Measurements from ENCODE around the gene RAB11FIP5. TPM values are rescaled to one million over a fixed set of nuclear protein-coding genes. Genes with fewer than 3 reads are reported as not detected.
"Not testable (repeated sequence)": the region's sequence is repeated elsewhere in the genome, so short reads cannot be mapped to it uniquely, and the experiment has no call there.

The RAB11FIP5 gene
- total RNA-seq, 1 donor from 2014 or later = 12.0 TPM

DNA sequence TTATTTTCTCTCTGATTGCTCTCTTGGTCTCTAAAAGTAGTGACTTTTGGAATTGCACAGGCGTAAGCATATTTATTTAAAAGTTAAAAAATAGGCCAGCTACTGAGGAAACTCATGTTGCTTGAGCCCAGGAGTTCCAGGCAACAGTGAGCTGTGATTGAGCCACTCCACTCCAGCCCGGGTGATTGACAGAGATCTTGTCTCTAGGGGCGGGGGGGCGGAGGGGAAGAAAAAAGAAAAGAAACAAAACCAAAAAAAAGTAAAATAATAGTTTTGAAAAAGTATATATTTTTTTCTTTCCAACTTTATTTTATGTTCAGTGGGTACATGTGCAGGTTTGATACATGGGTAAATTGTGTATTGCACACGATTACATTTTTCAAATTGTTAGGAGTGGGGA is 18.0 kb upstream of the RAB11FIP5 start:
- H3K9me3 ChIP-seq (ENCODE audit: control insufficient read depth in 3 of 3, low read length in 3 of 3) = no peaks in the 10 kb centered on the region
- no peak overlapping the region for H3K4me3 ChIP-seq (ENCODE audit: low read length in 3 of 3)
- H3K4me1 ChIP-seq (ENCODE audit: control insufficient read depth in 3 of 3, insufficient read depth in 3 of 3, low read length in 3 of 3) = no peaks in the 10 kb centered on the region
- no peak overlapping the region for H3K9ac ChIP-seq (ENCODE audit: low read depth in 1 of 3, low read length in 3 of 3)
- H3K27ac ChIP-seq (ENCODE audit: low read depth, low read length) = no peak overlapping the region
- H3K27me3 ChIP-seq (ENCODE audit: control insufficient read depth in 3 of 3, insufficient read depth in 3 of 3, low read length in 3 of 3) = peaks cover 0 to 5% (median 3%) of the 10 kb centered on the region in 3 donors
- no peaks in the 10 kb centered on the region for H3K36me3 ChIP-seq (ENCODE audit: control insufficient read depth in 3 of 3, insufficient read depth in 3 of 3, low read length in 3 of 3)

GRCh38 chr2:73128841-73129535 is 16.2 kb upstream of the RAB11FIP5 start:
- Histone ChIP-seq H3K36me3 (ENCODE audit: control insufficient read depth in 3 of 3, insufficient read depth in 3 of 3, low read length in 3 of 3) (no peaks in the 10 kb centered on the region), H3K4me3 (ENCODE audit: low read length in 3 of 3) (no peak overlapping the region), H3K27ac (ENCODE audit: low read depth, low read length) (no peak overlapping the region), H3K9ac (ENCODE audit: low read depth in 1 of 3, low read length in 3 of 3) (no peak overlapping the region), H3K4me1 (ENCODE audit: control insufficient read depth in 3 of 3, insufficient read depth in 3 of 3, low read length in 3 of 3) (no peaks in the 10 kb centered on the region), H3K27me3 (ENCODE audit: control insufficient read depth in 3 of 3, insufficient read depth in 3 of 3, low read length in 3 of 3) (peaks cover 0 to 5% (median 3%) of the 10 kb centered on the region in 3 donors), H3K9me3 (ENCODE audit: control insufficient read depth in 3 of 3, low read length in 3 of 3) (no peaks in the 10 kb centered on the region)

GRCh38 chr2:73122536-73122935 is 9.8 kb upstream of the RAB11FIP5 start:
- Histone ChIP-seq H3K27ac (ENCODE audit: low read depth, low read length) (no peak overlapping the region), H3K27me3 (ENCODE audit: control insufficient read depth in 3 of 3, insufficient read depth in 3 of 3, low read length in 3 of 3) (no peaks in the 10 kb centered on the region), H3K36me3 (ENCODE audit: control insufficient read depth in 3 of 3, insufficient read depth in 3 of 3, low read length in 3 of 3) (no peaks in the 10 kb centered on the region), H3K4me1 (ENCODE audit: control insufficient read depth in 3 of 3, insufficient read depth in 3 of 3, low read length in 3 of 3) (no peaks in the 10 kb centered on the region), H3K9me3 (ENCODE audit: control insufficient read depth in 3 of 3, low read length in 3 of 3) (no peaks in the 10 kb centered on the region), H3K4me3 (ENCODE audit: low read length in 3 of 3) (no peak overlapping the region), H3K9ac (ENCODE audit: low read depth in 1 of 3, low read length in 3 of 3) (no peak overlapping the region)

- not testable (repeated sequence) for H3K4me3 ChIP-seq (ENCODE audit: low read length in 3 of 3); H3K9ac ChIP-seq (ENCODE audit: low read depth in 1 of 3, low read length in 3 of 3)
Observed at GRCh38 chr2:73119611-73120239, 7.0 kb upstream of the RAB11FIP5 start.

DNA sequence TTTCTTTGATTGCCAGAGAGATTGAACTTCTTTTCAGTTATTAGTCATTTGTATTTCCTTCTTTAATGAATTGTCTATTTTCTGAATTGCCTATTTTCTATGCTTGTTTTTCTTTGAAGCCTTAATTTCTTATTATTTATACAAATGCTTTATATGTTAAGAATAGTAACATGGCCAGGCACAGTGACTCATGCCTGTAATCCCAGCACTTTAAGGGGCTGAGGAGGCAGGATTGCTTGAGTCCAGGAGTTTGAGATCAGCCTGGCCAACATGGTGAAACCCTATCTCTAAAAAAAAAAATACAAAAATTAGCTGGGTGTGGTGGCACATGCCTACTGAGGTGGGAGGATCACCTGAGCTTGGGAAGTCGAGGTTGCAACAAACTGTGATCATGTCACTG is 4.7 kb upstream of the RAB11FIP5 start:
- no peak overlapping the region for H3K27ac ChIP-seq (ENCODE audit: low read depth, low read length)
- no peak overlapping the region for H3K9ac ChIP-seq (ENCODE audit: low read depth in 1 of 3, low read length in 3 of 3)

More at GRCh38 chr2:73119611-73120239, 7.0 kb upstream of the RAB11FIP5 start:
- not testable (repeated sequence) for H3K36me3 ChIP-seq (ENCODE audit: control insufficient read depth in 3 of 3, insufficient read depth in 3 of 3, low read length in 3 of 3); H3K9me3 ChIP-seq (ENCODE audit: control insufficient read depth in 3 of 3, low read length in 3 of 3); H3K27ac ChIP-seq (ENCODE audit: low read depth, low read length); H3K27me3 ChIP-seq (ENCODE audit: control insufficient read depth in 3 of 3, insufficient read depth in 3 of 3, low read length in 3 of 3); H3K4me1 ChIP-seq (ENCODE audit: control insufficient read depth in 3 of 3, insufficient read depth in 3 of 3, low read length in 3 of 3)

DNA sequence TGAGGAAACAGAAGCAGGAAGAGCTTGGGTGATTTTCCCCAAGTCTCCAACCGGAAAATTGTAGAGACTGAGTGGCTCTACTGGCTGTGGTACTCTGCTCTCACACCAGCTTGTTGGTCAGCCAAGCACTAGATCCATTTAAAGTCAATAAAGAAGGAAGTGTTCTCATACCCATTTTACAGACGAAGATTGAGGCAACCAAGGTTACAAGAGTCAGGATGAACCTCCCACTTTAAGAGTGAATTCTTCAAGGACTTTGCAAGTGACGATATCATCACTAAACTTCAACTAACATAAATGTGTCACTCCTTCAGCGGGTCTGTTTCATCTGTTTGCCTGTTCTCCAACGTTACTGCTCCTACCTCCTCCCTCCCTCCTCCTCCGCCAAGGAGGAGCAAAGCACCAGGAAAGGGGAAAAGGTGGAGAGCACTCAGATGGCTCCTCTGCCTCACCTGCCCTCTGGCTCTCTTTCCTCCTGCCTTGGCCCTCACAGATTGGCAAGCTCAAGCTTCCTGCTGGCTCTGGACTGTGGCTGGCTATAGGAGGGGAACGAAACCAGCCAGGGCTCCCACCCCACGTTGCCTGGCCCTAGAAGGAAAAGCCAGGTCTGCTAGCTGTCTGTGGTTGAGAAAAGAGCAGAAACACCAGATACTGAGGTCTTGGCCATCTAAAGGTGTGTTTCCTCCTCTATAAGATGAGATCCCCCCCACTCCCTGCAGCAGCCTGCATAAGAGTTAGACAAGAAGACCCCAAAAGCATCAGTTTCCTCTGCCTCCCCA is 3.6 kb upstream of the RAB11FIP5 start:
- Histone ChIP-seq H3K4me3 (ENCODE audit: low read length in 3 of 3) (no peak overlapping the region), H3K36me3 (ENCODE audit: control insufficient read depth in 3 of 3, insufficient read depth in 3 of 3, low read length in 3 of 3) (no peaks in the 10 kb centered on the region), H3K27ac (ENCODE audit: low read depth, low read length) (no peak overlapping the region), H3K4me1 (ENCODE audit: control insufficient read depth in 3 of 3, insufficient read depth in 3 of 3, low read length in 3 of 3) (peaks cover 10 to 16% (median 11%) of the 10 kb centered on the region in 3 donors), H3K9me3 (ENCODE audit: control insufficient read depth in 3 of 3, low read length in 3 of 3) (no peaks in the 10 kb centered on the region), H3K9ac (ENCODE audit: low read depth in 1 of 3, low read length in 3 of 3) (no peak overlapping the region), H3K27me3 (ENCODE audit: control insufficient read depth in 3 of 3, insufficient read depth in 3 of 3, low read length in 3 of 3) (no peaks in the 10 kb centered on the region)

More for the DNA sequence above, 4.7 kb upstream of the RAB11FIP5 start:
- H3K9me3 ChIP-seq (ENCODE audit: control insufficient read depth in 3 of 3, low read length in 3 of 3) = no peaks in the 10 kb centered on the region
- H3K4me1 ChIP-seq (ENCODE audit: control insufficient read depth in 3 of 3, insufficient read depth in 3 of 3, low read length in 3 of 3) = peaks cover 0 to 5% (median 3%) of the 10 kb centered on the region in 3 donors
- H3K36me3 ChIP-seq (ENCODE audit: control insufficient read depth in 3 of 3, insufficient read depth in 3 of 3, low read length in 3 of 3) = no peaks in the 10 kb centered on the region
- H3K27me3 ChIP-seq (ENCODE audit: control insufficient read depth in 3 of 3, insufficient read depth in 3 of 3, low read length in 3 of 3) = no peaks in the 10 kb centered on the region
- H3K4me3 ChIP-seq (ENCODE audit: low read length in 3 of 3) = no peak overlapping the region

GRCh38 chr2:73114273-73114867 is 1.6 kb upstream of the RAB11FIP5 start:
- no peaks in the 10 kb centered on the region for H3K9me3 ChIP-seq (ENCODE audit: control insufficient read depth in 3 of 3, low read length in 3 of 3)
- H3K27ac ChIP-seq (ENCODE audit: low read depth, low read length) = no peak overlapping the region
- no peaks in the 10 kb centered on the region for H3K36me3 ChIP-seq (ENCODE audit: control insufficient read depth in 3 of 3, insufficient read depth in 3 of 3, low read length in 3 of 3)
- no peak overlapping the region for H3K9ac ChIP-seq (ENCODE audit: low read depth in 1 of 3, low read length in 3 of 3)
- no peaks in the 10 kb centered on the region for H3K27me3 ChIP-seq (ENCODE audit: control insufficient read depth in 3 of 3, insufficient read depth in 3 of 3, low read length in 3 of 3)
- no peak overlapping the region for H3K4me3 ChIP-seq (ENCODE audit: low read length in 3 of 3)
- peaks cover 23 to 30% (median 28%) of the 10 kb centered on the region in 3 donors for H3K4me1 ChIP-seq (ENCODE audit: control insufficient read depth in 3 of 3, insufficient read depth in 3 of 3, low read length in 3 of 3)

GRCh38 chr2:73112026-73112912 is 479 bp downstream of the RAB11FIP5 start:
- H3K4me1 ChIP-seq (ENCODE audit: control insufficient read depth in 3 of 3, insufficient read depth in 3 of 3, low read length in 3 of 3) = peaks cover 33 to 44% (median 38%) of the 10 kb centered on the region in 3 donors
- peak overlapping the region; percentile 87 to 88 (median 88) for H3K9ac ChIP-seq (ENCODE audit: low read depth in 1 of 3, low read length in 3 of 3)
- peak overlapping the region; percentile 85 for H3K27ac ChIP-seq (ENCODE audit: low read depth, low read length)
- H3K9me3 ChIP-seq (ENCODE audit: control insufficient read depth in 3 of 3, low read length in 3 of 3) = no peaks in the 10 kb centered on the region
- H3K4me3 ChIP-seq (ENCODE audit: low read length in 3 of 3) = peak overlapping the region; percentile 66 to 86 (median 83)
- H3K27me3 ChIP-seq (ENCODE audit: control insufficient read depth in 3 of 3, insufficient read depth in 3 of 3, low read length in 3 of 3) = no peaks in the 10 kb centered on the region
- no peaks in the 10 kb centered on the region for H3K36me3 ChIP-seq (ENCODE audit: control insufficient read depth in 3 of 3, insufficient read depth in 3 of 3, low read length in 3 of 3)
